K562 (cell line): Measurements from ENCODE around the gene NAPB. TPM values are rescaled to one million over a fixed set of nuclear protein-coding genes. Genes with fewer than 3 reads are reported as not detected.

Source experiments
- ADNP ChIP-seq: fragments of 200-800 bp; sonication (Bioruptor generic); IDR thresholded peaks from 2 replicates; pipeline ENCODE4 v1.6.1; 2016; ENCODE audit warnings: missing genetic modification characterization, missing compliant biosample characterization
- ARID3A ChIP-seq: IDR thresholded peaks from 2 replicates; pipeline ENCODE4 v1.6.1; 2012; ENCODE audit warnings: low read depth, low read length, improper control_type of control experiment, borderline replicate concordance
- ATF2 ChIP-seq: sonication (generic); formaldehyde crosslinking; IDR thresholded peaks from 2 replicates; pipeline ENCODE4 v1.8.1; 2022; ENCODE audit warnings: missing genetic modification reagents
- CBX5 ChIP-seq: IDR thresholded peaks from 2 replicates; pipeline ENCODE4 v1.6.1; 2014; ENCODE audit warnings: low read depth, borderline replicate concordance
- CBX8 ChIP-seq: fragments of 200-600 bp; sonication (generic); IDR thresholded peaks from 2 replicates; pipeline ENCODE4 v1.6.1; 2012; ENCODE audit warnings: borderline replicate concordance, mixed run types, low read depth, mild to moderate bottlenecking, moderate library complexity, mixed read lengths, low read length, control low read depth, inconsistent platforms; ENCODE audit not compliant: poor library complexity, severe bottlenecking; ENCODE audit errors: extremely low read depth
- CTCF ChIP-seq, 3 experiments: IDR thresholded peaks in 2 of 3; conservative IDR thresholded peaks in 1 of 3; 2 replicates each; pipeline ENCODE4 v1.5.1; 2011 to 2012; ENCODE audit warnings: low read length in 3 of 3, mild to moderate bottlenecking in 3 of 3, control low read depth in 2 of 3, improper control_type of control experiment in 1 of 3, inconsistent platforms in 1 of 3, low read depth in 1 of 3, mixed read lengths in 1 of 3, moderate library complexity in 1 of 3; ENCODE audit not compliant: insufficient read depth in 2 of 3
- ESRRA ChIP-seq: fragments of 450-650 bp; IDR thresholded peaks from 2 replicates; pipeline ENCODE4 v1.6.1; 2014; ENCODE audit warnings: low read depth, mild to moderate bottlenecking, moderate library complexity, borderline replicate concordance
- HNRNPL ChIP-seq: fragments of 200-400 bp; formaldehyde crosslinking; IDR thresholded peaks from 2 replicates; pipeline ENCODE4 v1.6.1; 2017; ENCODE audit warnings: low read depth, mild to moderate bottlenecking, low read length
- KLF16 ChIP-seq: IDR thresholded peaks from 2 replicates; pipeline ENCODE4 v1.6.1; 2016; ENCODE audit warnings: antibody characterized with exemption
- PHF20 ChIP-seq: fragments of 450-650 bp; IDR thresholded peaks from 2 replicates; pipeline ENCODE4 v1.6.1; 2018; ENCODE audit not compliant: partially characterized antibody
- PRDM10 ChIP-seq: fragments of 450-650 bp; IDR thresholded peaks from 2 replicates; pipeline ENCODE4 v1.6.1; 2018; ENCODE audit not compliant: partially characterized antibody
- TAF1 ChIP-seq: IDR thresholded peaks from 2 replicates; pipeline ENCODE4 v1.6.1; 2011; ENCODE audit warnings: mild to moderate bottlenecking, low read length, moderate library complexity; ENCODE audit not compliant: insufficient read depth, control insufficient read depth, severe bottlenecking; ENCODE audit errors: extremely low read depth
- ZBTB1 ChIP-seq: sonication (generic); formaldehyde crosslinking; IDR thresholded peaks from 2 replicates; pipeline ENCODE4 v1.8.1; 2023; ENCODE audit warnings: missing genetic modification reagents, low read depth, mild to moderate bottlenecking, borderline replicate concordance
- ZNF395 ChIP-seq: fragments of 200-800 bp; sonication (Bioruptor generic); IDR thresholded peaks from 2 replicates; pipeline ENCODE4 v1.6.1; 2017; ENCODE audit warnings: missing genetic modification characterization, missing compliant biosample characterization
- polyA plus RNA-seq, 8 experiments: library from polyadenylated mRNA; depleted of rRNA in 4 of 8; stranded (reverse) in 5 of 8; unstranded in 3 of 8; fragments of >200 nt; fragmentation: Nextera tagmentation in 2 of 8; fragmentation: Illumina TruSeq in 1 of 8; extraction: Ambion mirVana in 2 of 8; extraction: Trizol in 1 of 8; gene quantifications; 2 replicates each; pipeline versions ENCODE4 v1.2.1 to v1.2.3, GENCODE V29; 2011 to 2014; ENCODE audit warnings: inconsistent platforms in 1 of 8, missing spikeins in 1 of 8
- total RNA-seq, 7 experiments: library from RNA; depleted of rRNA in 6 of 7; stranded (reverse); fragments of >200 nt in 6 of 7; fragmentation: Illumina TruSeq in 2 of 7; extraction: Trizol in 2 of 7; gene quantifications; 2 replicates each; pipeline versions ENCODE4 v1.2.1 to v1.2.3, GENCODE V29; 2011 to 2021; ENCODE audit warnings: low replicate concordance in 1 of 7

The NAPB gene
- total and polyA plus RNA-seq, 9 of the 15 experiments (the other 6 are each of a cell fraction or from before 2014, with no cell fraction given) = 1.4 to 7.7 (median 5.2) TPM

- TF ChIP-seq PRDM10 (no peak), KLF16 (no peak), HNRNPL (0 out of 2 replicates have a peak, but pooled peaks have one; percentile 41), CBX5 (no peak), PHF20 (no peak), ESRRA (peak; percentile 90), ARID3A (no peak), TAF1 (peak; percentile 40), ATF2 (CRISPR knock-in tag) (no peak), CBX8 (no peak), ZBTB1 (CRISPR knock-in tag) (peak; percentile 71; the same call in 1 of the 2 replicates), ADNP (tag) (no peak), ZNF395 (CRISPR knock-in tag) (0 out of 2 replicates have a peak, but pooled peaks have one; percentile 13), CTCF (IDR thresholded peaks at IDR 0.05 in 2 of 3, conservative IDR thresholded peaks at IDR 0.05 in 1 of 3; ENCODE audit: insufficient read depth in 2 of 3, low read depth in 1 of 3, low read length in 3 of 3) (no peak; a peak in 1 of 6 replicates)
These were observed 63.3 kb downstream of the NAPB start (continued) for GRCh38 chr20:23357767-23358562.
